ENCODE results near the gene CMTM4. TPM values are rescaled to one million over a fixed set of nuclear protein-coding genes. Genes with fewer than 3 reads are reported as not detected.

CMTM4 gene
- total RNA-seq, 4 donors from 2014 or later: 24.0 to 55.1 (median 36.4) TPM

DNA sequence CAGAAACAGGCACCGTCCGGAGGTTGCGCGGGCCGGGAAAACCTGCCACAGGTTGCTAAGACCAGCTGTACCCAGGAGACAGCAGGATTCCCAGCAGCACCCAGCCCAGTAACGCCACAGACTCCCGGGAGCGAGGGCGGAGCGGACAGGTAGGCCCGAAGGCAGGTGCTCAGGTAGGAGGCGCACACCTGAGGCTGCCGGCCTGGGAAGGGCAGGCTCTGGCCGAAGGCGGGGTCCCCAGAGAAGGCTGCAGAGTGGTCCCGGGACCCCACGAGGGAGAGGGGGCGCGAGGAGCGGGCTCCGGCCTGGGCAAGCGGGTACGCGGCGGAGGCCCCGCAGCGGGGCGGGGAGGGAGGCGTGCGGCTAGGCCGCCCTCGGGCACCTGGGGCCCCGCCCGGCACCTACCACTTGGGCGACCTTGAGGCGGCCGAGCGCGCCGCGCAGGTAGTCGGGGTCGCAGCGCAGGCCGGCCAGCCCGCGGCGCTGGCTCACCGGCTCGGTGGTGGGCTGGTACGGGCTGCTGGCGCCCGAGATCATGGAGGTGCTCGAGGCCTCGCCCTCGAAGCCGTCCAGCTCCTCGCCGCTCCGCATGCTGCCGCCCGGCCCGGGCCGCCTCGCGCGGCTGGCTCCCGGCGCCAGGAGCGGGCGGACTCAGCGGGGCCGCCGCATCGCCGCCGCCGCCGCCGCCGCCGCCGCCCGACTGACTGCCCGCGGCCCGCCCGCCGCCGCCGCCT is 441 bp downstream of the CMTM4 start:
- H3K27ac ChIP-seq: peak overlapping the region; percentile 86
- no peaks in the 10 kb centered on the region for H3K27me3 ChIP-seq
- H3K9me3 ChIP-seq: no peaks in the 10 kb centered on the region
- no peak for TF ChIP-seq EP300 (IDR thresholded peaks at IDR 0.05)
- TF ChIP-seq, protein P1, sequence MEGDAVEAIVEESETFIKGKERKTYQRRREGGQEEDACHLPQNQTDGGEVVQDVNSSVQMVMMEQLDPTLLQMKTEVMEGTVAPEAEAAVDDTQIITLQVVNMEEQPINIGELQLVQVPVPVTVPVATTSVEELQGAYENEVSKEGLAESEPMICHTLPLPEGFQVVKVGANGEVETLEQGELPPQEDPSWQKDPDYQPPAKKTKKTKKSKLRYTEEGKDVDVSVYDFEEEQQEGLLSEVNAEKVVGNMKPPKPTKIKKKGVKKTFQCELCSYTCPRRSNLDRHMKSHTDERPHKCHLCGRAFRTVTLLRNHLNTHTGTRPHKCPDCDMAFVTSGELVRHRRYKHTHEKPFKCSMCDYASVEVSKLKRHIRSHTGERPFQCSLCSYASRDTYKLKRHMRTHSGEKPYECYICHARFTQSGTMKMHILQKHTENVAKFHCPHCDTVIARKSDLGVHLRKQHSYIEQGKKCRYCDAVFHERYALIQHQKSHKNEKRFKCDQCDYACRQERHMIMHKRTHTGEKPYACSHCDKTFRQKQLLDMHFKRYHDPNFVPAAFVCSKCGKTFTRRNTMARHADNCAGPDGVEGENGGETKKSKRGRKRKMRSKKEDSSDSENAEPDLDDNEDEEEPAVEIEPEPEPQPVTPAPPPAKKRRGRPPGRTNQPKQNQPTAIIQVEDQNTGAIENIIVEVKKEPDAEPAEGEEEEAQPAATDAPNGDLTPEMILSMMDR (IDR thresholded peaks at IDR 0.05): no peak
- TF ChIP-seq POLR2AphosphoS5 (IDR thresholded peaks at IDR 0.05): no peak
- TF ChIP-seq POLR2A (IDR thresholded peaks at IDR 0.05): no peak
- H3K36me3 ChIP-seq: no peaks in the 10 kb centered on the region
- peaks cover 27% of the 10 kb centered on the region for H3K4me1 ChIP-seq
- peak in 1 of 2 donors; percentile 77 for DNase-seq (ENCODE audit: low spot score in 2 of 2)
- 7% methylated on average over 33 of the region's 91 CpGs for WGBS
- H3K4me3 ChIP-seq: peak overlapping the region; percentile 79

GRCh38 chr16:66695471-66695934 is 1.0 kb downstream of the CMTM4 start:
- Histone ChIP-seq H3K9me3 (no peaks in the 10 kb centered on the region), H3K4me1 (peaks cover 27% of the 10 kb centered on the region), H3K4me3 (peak overlapping the region; percentile 79), H3K36me3 (no peaks in the 10 kb centered on the region), H3K27me3 (no peaks in the 10 kb centered on the region), H3K27ac (peak overlapping the region; percentile 86)
- DNase-seq (ENCODE audit: low spot score in 2 of 2): no peak
- WGBS: 38% methylated on average over 1 of the region's 8 CpGs
- no peak for TF ChIP-seq POLR2AphosphoS5 (IDR thresholded peaks at IDR 0.05)
- no peak for TF ChIP-seq POLR2A (IDR thresholded peaks at IDR 0.05)
- TF ChIP-seq, protein P1 (IDR thresholded peaks at IDR 0.05): no peak
- TF ChIP-seq EP300 (IDR thresholded peaks at IDR 0.05): no peak

DNA sequence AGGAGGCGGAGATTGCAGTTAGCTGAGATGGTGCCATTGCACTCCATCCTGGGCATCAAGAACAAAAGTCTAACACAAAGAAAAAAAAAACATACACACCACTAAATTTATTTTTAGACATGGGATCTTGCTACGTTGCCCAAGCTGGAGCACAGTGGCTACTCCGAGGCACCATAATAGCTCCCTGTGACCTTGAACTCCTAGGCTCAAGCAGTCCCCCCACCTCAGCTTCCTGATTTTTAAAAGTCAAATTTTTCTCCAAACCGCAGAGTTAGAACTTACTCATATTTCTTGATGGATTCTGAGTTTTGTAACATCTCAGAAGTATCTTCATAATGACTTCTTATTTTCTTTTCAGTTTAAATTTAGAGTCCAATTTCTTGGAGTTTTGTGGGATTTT is 3.4 kb downstream of the CMTM4 start:
- Histone ChIP-seq H3K4me3 (no peak overlapping the region), H3K27me3 (no peaks in the 10 kb centered on the region), H3K9me3 (no peaks in the 10 kb centered on the region), H3K36me3 (no peaks in the 10 kb centered on the region), H3K4me1 (peaks cover 30% of the 10 kb centered on the region), H3K27ac (no peak overlapping the region)
- DNase-seq (ENCODE audit: low spot score in 2 of 2): no peak
- TF ChIP-seq EP300 (IDR thresholded peaks at IDR 0.05) (no peak), POLR2AphosphoS5 (IDR thresholded peaks at IDR 0.05) (no peak), POLR2A (IDR thresholded peaks at IDR 0.05) (no peak)
- TF ChIP-seq, protein P1 (IDR thresholded peaks at IDR 0.05): no peak
- 94% methylated on average over 4 of the region's 4 CpGs for WGBS

DNA sequence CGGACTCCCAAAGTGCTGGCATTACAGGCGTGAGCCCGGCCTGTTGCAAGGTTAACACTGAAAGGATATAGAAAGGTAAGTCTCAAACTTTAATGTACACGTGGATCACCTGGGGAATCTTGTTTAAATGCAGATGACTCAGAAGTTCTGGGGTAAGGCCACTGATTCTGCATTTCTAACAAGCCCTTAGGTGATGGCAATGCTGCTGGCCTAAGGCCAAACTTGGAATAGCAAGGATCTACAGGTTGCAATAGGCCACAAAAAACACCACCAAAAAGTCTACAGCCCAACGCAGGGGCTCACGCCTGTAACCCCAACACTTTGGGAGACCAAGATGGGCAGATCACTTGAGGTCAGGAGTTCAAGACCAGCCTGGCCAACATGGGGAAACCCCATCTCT is 4.2 kb downstream of the CMTM4 start:
- peak in 1 of 2 donors; percentile 32 for DNase-seq (ENCODE audit: low spot score in 2 of 2)
- Histone ChIP-seq H3K27ac (no peak overlapping the region), H3K36me3 (no peaks in the 10 kb centered on the region), H3K4me1 (peaks cover 27% of the 10 kb centered on the region), H3K4me3 (no peak overlapping the region), H3K9me3 (no peaks in the 10 kb centered on the region), H3K27me3 (no peaks in the 10 kb centered on the region)
- WGBS: 60% methylated on average over 6 of the region's 6 CpGs
- TF ChIP-seq, protein P1 (IDR thresholded peaks at IDR 0.05): no peak
- no peak for TF ChIP-seq EP300 (IDR thresholded peaks at IDR 0.05)
- TF ChIP-seq POLR2AphosphoS5 (IDR thresholded peaks at IDR 0.05): no peak
- no peak for TF ChIP-seq POLR2A (IDR thresholded peaks at IDR 0.05)

- peak in 1 of 2 donors; percentile 16 for DNase-seq (ENCODE audit: low spot score in 2 of 2)
- no peaks in the 10 kb centered on the region for H3K9me3 ChIP-seq
- no peak overlapping the region for H3K4me3 ChIP-seq
- H3K27ac ChIP-seq: no peak overlapping the region
- H3K36me3 ChIP-seq: no peaks in the 10 kb centered on the region
- H3K27me3 ChIP-seq: no peaks in the 10 kb centered on the region
- TF ChIP-seq, protein P1 (IDR thresholded peaks at IDR 0.05): no peak
- TF ChIP-seq POLR2A (IDR thresholded peaks at IDR 0.05): no peak
- TF ChIP-seq EP300 (IDR thresholded peaks at IDR 0.05): no peak
- WGBS: 64% methylated on average over 6 of the region's 6 CpGs
- H3K4me1 ChIP-seq: peaks cover 21% of the 10 kb centered on the region
These were observed 5.3 kb downstream of the CMTM4 start for GRCh38 chr16:66691234-66691633.

Measured in suprapubic skin (tissue), 4 donors.